ENCODE measurements around the gene DENND6B. TPM values are rescaled to one million over a fixed set of nuclear protein-coding genes. Genes with fewer than 3 reads are reported as not detected.

The DENND6B gene
- total and polyA plus RNA-seq, 2 experiments from 2014 or later: 0.71 to 1.3 TPM

- Mint-ChIP-seq H3K27ac (no peak overlapping the region), H3K4me3 (peak overlapping the region; percentile 68), H3K4me1 (peaks cover 6% of the 10 kb centered on the region; the same call in 2 of the 3 replicates), H3K9me3 (no peaks in the 10 kb centered on the region), H3K27me3 (ENCODE audit: insufficient read depth, low read depth, poor library complexity) (peaks cover 34% of the 10 kb centered on the region), H3K36me3 (ENCODE audit: low read depth) (no peaks in the 10 kb centered on the region)
- ATAC-seq (peak; percentile 10), DNase-seq (ENCODE audit: low spot score) (no peak)
- no peaks in the 10 kb centered on the region for H3K9me2 ChIP-seq (ENCODE audit: insufficient read depth)
- peak overlapping the region; percentile 66; the same call in 1 of the 2 replicates for H3K4me2 ChIP-seq
- H3K4me1 ChIP-seq (ENCODE audit: insufficient read depth): peaks cover 7% of the 10 kb centered on the region
- H3K27me3 ChIP-seq (ENCODE audit: insufficient read depth): peaks cover 39% of the 10 kb centered on the region
- no peaks in the 10 kb centered on the region for H3K36me3 ChIP-seq (ENCODE audit: insufficient read depth)
- no peaks in the 10 kb centered on the region for H4K20me1 ChIP-seq (replicated peaks; ENCODE audit: insufficient read depth)
- no peak overlapping the region for H2AFZ ChIP-seq
- no peaks in the 10 kb centered on the region for H3F3A ChIP-seq (replicated peaks; ENCODE audit: low read depth)
- no peak overlapping the region for H3K27ac ChIP-seq (ENCODE audit: low read depth)
- H3K79me2 ChIP-seq (replicated peaks; ENCODE audit: insufficient read depth): no peaks in the 10 kb centered on the region
- peak overlapping the region; percentile 64; the same call in 1 of the 2 replicates for H3K4me3 ChIP-seq
- TF ChIP-seq JUNB (IDR thresholded peaks at IDR 0.05; ENCODE audit: unreplicated experiment) (no peak), STAT1 (IDR thresholded peaks at IDR 0.05; ENCODE audit: unreplicated experiment) (no peak), EZH2phosphoT487 (IDR thresholded peaks at IDR 0.05; ENCODE audit: unreplicated experiment) (no peak), CTCF (conservative IDR thresholded peaks at IDR 0.05; ENCODE audit: low read depth in 2 of 2) (no peak), EZH2 (IDR thresholded peaks at IDR 0.05; ENCODE audit: low read depth, unreplicated experiment) (no peak), ETS1 (IDR thresholded peaks at IDR 0.05) (no peak), ZNF114 (CRISPR knock-in tag; IDR thresholded peaks at IDR 0.05) (no peak), NANOG (IDR thresholded peaks at IDR 0.05; ENCODE audit: borderline replicate concordance) (no peak), ZNF331 (CRISPR knock-in tag; IDR thresholded peaks at IDR 0.05; ENCODE audit: low read depth) (no peak)
Measured at GRCh38 chr22:50262460-50262911, 64.3 kb downstream of the DENND6B start.

GRCh38 chr22:50261615-50262459 lies 65.0 kb downstream of the DENND6B start, which contains the start of gene MAPK12:
Gene MAPK12 (minus strand): TSS chr22:50261683. CDS start chr22:50261509, 174 bp downstream.
- peaks cover 32% of the 10 kb centered on the region for H3K27me3 Mint-ChIP-seq (ENCODE audit: insufficient read depth, low read depth, poor library complexity)
- H3K4me3 ChIP-seq: peak within 1 kb of the TSS; percentile 64
- peak; percentile 48 for ATAC-seq

More at GRCh38 chr22:50261615-50262459, 65.0 kb downstream of the DENND6B start, which contains the start of gene MAPK12:
- Histone ChIP-seq H3K9me2 (ENCODE audit: insufficient read depth) (no peaks in the 10 kb centered on the region), H4K20me1 (replicated peaks; ENCODE audit: insufficient read depth) (no peaks in the 10 kb centered on the region), H3K27ac (ENCODE audit: low read depth) (no peak within 1 kb of the TSS), H3K4me2 (peak within 1 kb of the TSS; percentile 82), H3K27me3 (ENCODE audit: insufficient read depth) (peaks cover 32% of the 10 kb centered on the region), H2AFZ (0 out of 2 replicates have a peak within 1 kb of the TSS, but pooled peaks have one; percentile 72), H3K4me1 (ENCODE audit: insufficient read depth) (peaks cover 7% of the 10 kb centered on the region), H3K36me3 (ENCODE audit: insufficient read depth) (no peaks in the 10 kb centered on the region), H3K79me2 (replicated peaks; ENCODE audit: insufficient read depth) (no peaks in the 10 kb centered on the region), H3F3A (replicated peaks; ENCODE audit: low read depth) (no peaks in the 10 kb centered on the region)
- Mint-ChIP-seq H3K36me3 (ENCODE audit: low read depth) (no peaks in the 10 kb centered on the region), H3K27ac (no peak within 1 kb of the TSS), H3K9me3 (no peaks in the 10 kb centered on the region), H3K4me3 (peak within 1 kb of the TSS; percentile 68), H3K4me1 (peaks cover 6% of the 10 kb centered on the region; the same call in 2 of the 3 replicates)
- DNase-seq (ENCODE audit: low spot score): peak; percentile 79
- TF ChIP-seq EZH2phosphoT487 (IDR thresholded peaks at IDR 0.05; ENCODE audit: unreplicated experiment) (no peak), NANOG (IDR thresholded peaks at IDR 0.05; ENCODE audit: borderline replicate concordance) (no peak), JUNB (IDR thresholded peaks at IDR 0.05; ENCODE audit: unreplicated experiment) (no peak), POLR2AphosphoS5 (IDR thresholded peaks at IDR 0.05; ENCODE audit: low read depth) (no peak), EZH2 (IDR thresholded peaks at IDR 0.05; ENCODE audit: low read depth, unreplicated experiment) (no peak), ZNF331 (CRISPR knock-in tag; IDR thresholded peaks at IDR 0.05; ENCODE audit: low read depth) (no peak), ZNF462 (CRISPR knock-in tag; IDR thresholded peaks at IDR 0.05) (no peak)

Measured in GM23338 (cell line).